Choroid plexus epithelial cell (primary cell): Measurements from ENCODE around the gene CITED1.
"Not testable (repeated sequence)": the region's sequence is repeated elsewhere in the genome, so short reads cannot be mapped to it uniquely, and the experiment has no call there.

ENCODE experiments used
- DNase-seq: peaks from one replicate; pipeline ENCODE4 v3.0.0-alpha.2; 2010; ENCODE audit warnings: low read depth
- H3K4me3 ChIP-seq: 2 replicates; pipeline ENCODE4 v1.5.1; 2011; ENCODE audit warnings: low read depth, mild to moderate bottlenecking, control low read depth, low read length, moderate library complexity
- CTCF ChIP-seq: conservative IDR thresholded peaks from 2 replicates; pipeline ENCODE4 v1.5.1; 2011; ENCODE audit warnings: low read depth, mild to moderate bottlenecking, control low read depth, inconsistent platforms, low read length, moderate library complexity

The CITED1 gene

GRCh38 chrX:72346302-72346949 is 40.7 kb upstream of the CITED1 start:
- no peak for TF ChIP-seq CTCF
- DNase-seq: no peak
- no peak overlapping the region for H3K4me3 ChIP-seq

GRCh38 chrX:72340626-72341025 is 34.9 kb upstream of the CITED1 start:
- no peak for DNase-seq
- no peak for TF ChIP-seq CTCF
- H3K4me3 ChIP-seq: no peak overlapping the region

- no peak overlapping the region for H3K4me3 ChIP-seq
- TF ChIP-seq CTCF: no peak
- DNase-seq: no peak
These were observed 34.3 kb upstream of the CITED1 start for GRCh38 chrX:72340041-72340440.

- no peak for TF ChIP-seq CTCF
- H3K4me3 ChIP-seq: no peak overlapping the region
- no peak for DNase-seq
These were observed 24.4 kb upstream of the CITED1 start for GRCh38 chrX:72330131-72330530.

- DNase-seq: no peak
- TF ChIP-seq CTCF: no peak
- no peak overlapping the region for H3K4me3 ChIP-seq
These were observed 21.0 kb upstream of the CITED1 start for GRCh38 chrX:72326605-72327300.

- H3K4me3 ChIP-seq, DNase-seq: not testable (repeated sequence)
These were observed 13.9 kb upstream of the CITED1 start for GRCh38 chrX:72319651-72320050.

- no peak for DNase-seq
- no peak for TF ChIP-seq CTCF
- H3K4me3 ChIP-seq: no peak overlapping the region
These were observed 11.4 kb upstream of the CITED1 start for GRCh38 chrX:72317139-72317538.
